DOHH2 (cell line): ENCODE results near the gene EN2.

ENCODE experiments used
- CTCF ChIP-seq: fragments of 200-600 bp; sonication (generic); IDR thresholded peaks from one replicate; pipeline ENCODE4 v1.5.1; 2014; ENCODE audit warnings: antibody characterized with exemption, mild to moderate bottlenecking, low read depth, low read length; ENCODE audit not compliant: poor library complexity, severe bottlenecking
- EZH2phosphoT487 ChIP-seq: fragments of 200-600 bp; sonication (generic); IDR thresholded peaks from 2 replicates; pipeline ENCODE4 v1.6.1; 2017; ENCODE audit warnings: borderline replicate concordance, mild to moderate bottlenecking, antibody characterized with exemption, low read length, moderate library complexity, mixed read lengths

- TF ChIP-seq CTCF: no peak
- TF ChIP-seq EZH2phosphoT487: no peak
Observed at GRCh38 chr7:155449008-155449868, 8.7 kb upstream of the EN2 start.
